ENCODE results near the gene C3. TPM values are rescaled to one million over a fixed set of nuclear protein-coding genes. Genes with fewer than 3 reads are reported as not detected.

The C3 gene
- total RNA-seq, 1 experiment from 2014 or later, result 7.0 TPM

- Histone ChIP-seq H3K79me2 (ENCODE audit: insufficient read depth, low read length) (no peaks in the 10 kb centered on the region), H3K27ac (ENCODE audit: low read depth, low read length) (no peak overlapping the region), H3K27me3 (ENCODE audit: insufficient read depth, low read length) (no peaks in the 10 kb centered on the region), H3K9me3 (ENCODE audit: control insufficient read depth in 1 of 2, insufficient read depth in 1 of 2, low read depth in 1 of 2, low read length in 2 of 2) (no peaks in the 10 kb centered on the region), H4K20me1 (ENCODE audit: insufficient read depth) (no peaks in the 10 kb centered on the region), H3K4me1 (ENCODE audit: control insufficient read depth in 1 of 2, insufficient read depth in 2 of 2, low read length in 2 of 2) (peaks cover 13 to 30% of the 10 kb centered on the region in 2 experiments; a peak in 3 of 4 replicates), H3K36me3 (ENCODE audit: control insufficient read depth in 1 of 2, insufficient read depth in 2 of 2, low read length in 2 of 2) (no peaks in the 10 kb centered on the region), H3K4me2 (ENCODE audit: low read length) (no peak overlapping the region), H2AFZ (ENCODE audit: low read depth, low read length, poor library complexity, severe bottlenecking) (no peak overlapping the region), H3K4me3 (replicated peaks in 1 of 2; ENCODE audit: low read depth in 1 of 2, low read length in 2 of 2) (no peak overlapping the region), H3K9me2 (ENCODE audit: insufficient read depth) (no peaks in the 10 kb centered on the region), H3K9ac (ENCODE audit: low read length) (no peak overlapping the region)
- ChIA-PET POLR2A (no interaction called here), CTCF (interaction anchor here (0.7 kb wide), 1 partner anchor 78 kb away, joined by 3 read pairs; no protein-coding TSS in a partner anchor), RAD21 (ENCODE audit: low non-redundant PET in 1 of 2, low total read pairs in 2 of 2, uncharacterized antibody in 2 of 2, unreplicated experiment in 2 of 2) (no interaction called here)
- TF ChIP-seq POLR2AphosphoS5 (IDR thresholded peaks at IDR 0.05; ENCODE audit: low read depth, low read length), result no peak
- no peak for TF ChIP-seq FOSL1 (IDR thresholded peaks at IDR 0.05; ENCODE audit: low read depth)
- intact Hi-C loops (cut with micrococcal nuclease), result no loop called here
- ATAC-seq (no peak), DNase-seq (ENCODE audit: low read depth, low spot score) (no peak)
- no TSS peak for BruUV-seq (replicated peaks)
Measured at GRCh38 chr19:6721138-6721474, 656 bp upstream of the C3 start.

DNA sequence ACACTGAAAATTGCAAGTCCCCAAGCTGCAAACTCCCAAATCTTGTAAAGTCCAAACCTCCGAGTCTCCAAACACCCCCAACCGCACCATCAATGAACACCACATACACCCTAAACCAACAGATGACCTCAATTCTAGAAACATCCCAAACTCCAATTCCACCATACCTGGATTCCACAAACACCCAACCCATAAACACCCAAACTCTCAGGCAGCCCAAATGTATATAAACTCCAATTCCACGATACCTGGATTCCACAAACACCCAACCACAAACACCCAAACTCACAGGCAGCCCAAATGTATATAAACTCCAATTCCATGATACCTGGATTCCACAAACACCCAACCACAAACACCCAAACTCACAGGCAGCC, 470 bp downstream of the C3 start:
- Histone ChIP-seq H4K20me1 (ENCODE audit: insufficient read depth) (no peaks in the 10 kb centered on the region), H3K9me2 (ENCODE audit: insufficient read depth) (no peaks in the 10 kb centered on the region), H3K36me3 (ENCODE audit: control insufficient read depth in 1 of 2, insufficient read depth in 2 of 2, low read length in 2 of 2) (no peaks in the 10 kb centered on the region), H2AFZ (ENCODE audit: low read depth, low read length, poor library complexity, severe bottlenecking) (no peak overlapping the region), H3K79me2 (ENCODE audit: insufficient read depth, low read length) (no peaks in the 10 kb centered on the region), H3K9ac (ENCODE audit: low read length) (no peak overlapping the region), H3K4me3 (replicated peaks in 1 of 2; ENCODE audit: low read depth in 1 of 2, low read length in 2 of 2) (no peak overlapping the region), H3K4me1 (ENCODE audit: control insufficient read depth in 1 of 2, insufficient read depth in 2 of 2, low read length in 2 of 2) (peaks cover 13 to 30% of the 10 kb centered on the region in 2 experiments; a peak in 3 of 4 replicates), H3K4me2 (ENCODE audit: low read length) (no peak overlapping the region), H3K9me3 (ENCODE audit: control insufficient read depth in 1 of 2, insufficient read depth in 1 of 2, low read depth in 1 of 2, low read length in 2 of 2) (no peaks in the 10 kb centered on the region), H3K27me3 (ENCODE audit: insufficient read depth, low read length) (no peaks in the 10 kb centered on the region), H3K27ac (ENCODE audit: low read depth, low read length) (no peak overlapping the region)
- ChIA-PET POLR2A (no interaction called here), CTCF (no interaction called here), RAD21 (ENCODE audit: low non-redundant PET in 1 of 2, low total read pairs in 2 of 2, uncharacterized antibody in 2 of 2, unreplicated experiment in 2 of 2) (no interaction called here)
- BruUV-seq (replicated peaks), result no TSS peak
- intact Hi-C loops (cut with micrococcal nuclease), result loop anchor here (2.0 kb wide), 1 partner anchor 203 kb away; no protein-coding TSS in a partner anchor
- no peak for DNase-seq (ENCODE audit: low read depth, low spot score)
- ATAC-seq, result no peak
- no peak for TF ChIP-seq CTCF (IDR thresholded peaks at IDR 0.05 in 2 of 3, conservative IDR thresholded peaks at IDR 0.05 in 1 of 3; ENCODE audit: borderline replicate concordance in 1 of 3, insufficient read depth in 1 of 3, low read depth in 2 of 3, low read length in 2 of 3)
- TF ChIP-seq EZH2phosphoT487 (IDR thresholded peaks at IDR 0.05; ENCODE audit: borderline replicate concordance), result no peak
- TF ChIP-seq FOSL1 (IDR thresholded peaks at IDR 0.05; ENCODE audit: low read depth), result no peak
- TF ChIP-seq, protein P1, sequence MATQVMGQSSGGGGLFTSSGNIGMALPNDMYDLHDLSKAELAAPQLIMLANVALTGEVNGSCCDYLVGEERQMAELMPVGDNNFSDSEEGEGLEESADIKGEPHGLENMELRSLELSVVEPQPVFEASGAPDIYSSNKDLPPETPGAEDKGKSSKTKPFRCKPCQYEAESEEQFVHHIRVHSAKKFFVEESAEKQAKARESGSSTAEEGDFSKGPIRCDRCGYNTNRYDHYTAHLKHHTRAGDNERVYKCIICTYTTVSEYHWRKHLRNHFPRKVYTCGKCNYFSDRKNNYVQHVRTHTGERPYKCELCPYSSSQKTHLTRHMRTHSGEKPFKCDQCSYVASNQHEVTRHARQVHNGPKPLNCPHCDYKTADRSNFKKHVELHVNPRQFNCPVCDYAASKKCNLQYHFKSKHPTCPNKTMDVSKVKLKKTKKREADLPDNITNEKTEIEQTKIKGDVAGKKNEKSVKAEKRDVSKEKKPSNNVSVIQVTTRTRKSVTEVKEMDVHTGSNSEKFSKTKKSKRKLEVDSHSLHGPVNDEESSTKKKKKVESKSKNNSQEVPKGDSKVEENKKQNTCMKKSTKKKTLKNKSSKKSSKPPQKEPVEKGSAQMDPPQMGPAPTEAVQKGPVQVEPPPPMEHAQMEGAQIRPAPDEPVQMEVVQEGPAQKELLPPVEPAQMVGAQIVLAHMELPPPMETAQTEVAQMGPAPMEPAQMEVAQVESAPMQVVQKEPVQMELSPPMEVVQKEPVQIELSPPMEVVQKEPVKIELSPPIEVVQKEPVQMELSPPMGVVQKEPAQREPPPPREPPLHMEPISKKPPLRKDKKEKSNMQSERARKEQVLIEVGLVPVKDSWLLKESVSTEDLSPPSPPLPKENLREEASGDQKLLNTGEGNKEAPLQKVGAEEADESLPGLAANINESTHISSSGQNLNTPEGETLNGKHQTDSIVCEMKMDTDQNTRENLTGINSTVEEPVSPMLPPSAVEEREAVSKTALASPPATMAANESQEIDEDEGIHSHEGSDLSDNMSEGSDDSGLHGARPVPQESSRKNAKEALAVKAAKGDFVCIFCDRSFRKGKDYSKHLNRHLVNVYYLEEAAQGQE (IDR thresholded peaks at IDR 0.05; ENCODE audit: low read depth), result no peak
- TF ChIP-seq EZH2 (IDR thresholded peaks at IDR 0.05), result no peak
- TF ChIP-seq, protein P2, sequence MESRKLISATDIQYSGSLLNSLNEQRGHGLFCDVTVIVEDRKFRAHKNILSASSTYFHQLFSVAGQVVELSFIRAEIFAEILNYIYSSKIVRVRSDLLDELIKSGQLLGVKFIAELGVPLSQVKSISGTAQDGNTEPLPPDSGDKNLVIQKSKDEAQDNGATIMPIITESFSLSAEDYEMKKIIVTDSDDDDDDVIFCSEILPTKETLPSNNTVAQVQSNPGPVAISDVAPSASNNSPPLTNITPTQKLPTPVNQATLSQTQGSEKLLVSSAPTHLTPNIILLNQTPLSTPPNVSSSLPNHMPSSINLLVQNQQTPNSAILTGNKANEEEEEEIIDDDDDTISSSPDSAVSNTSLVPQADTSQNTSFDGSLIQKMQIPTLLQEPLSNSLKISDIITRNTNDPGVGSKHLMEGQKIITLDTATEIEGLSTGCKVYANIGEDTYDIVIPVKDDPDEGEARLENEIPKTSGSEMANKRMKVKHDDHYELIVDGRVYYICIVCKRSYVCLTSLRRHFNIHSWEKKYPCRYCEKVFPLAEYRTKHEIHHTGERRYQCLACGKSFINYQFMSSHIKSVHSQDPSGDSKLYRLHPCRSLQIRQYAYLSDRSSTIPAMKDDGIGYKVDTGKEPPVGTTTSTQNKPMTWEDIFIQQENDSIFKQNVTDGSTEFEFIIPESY (IDR thresholded peaks at IDR 0.05; ENCODE audit: extremely low read depth, insufficient replicate concordance, low read length), result no peak
- no peak for TF ChIP-seq MAX (IDR thresholded peaks at IDR 0.05)
- TF ChIP-seq ELF1 (IDR thresholded peaks at IDR 0.05; ENCODE audit: borderline replicate concordance, low read depth), result no peak
- no peak for TF ChIP-seq SP1 (IDR thresholded peaks at IDR 0.05; ENCODE audit: low read depth)
- no peak for TF ChIP-seq YY1 (IDR thresholded peaks at IDR 0.05; ENCODE audit: extremely low read depth, insufficient replicate concordance, low read depth, low read length)
- TF ChIP-seq CEBPB (IDR thresholded peaks at IDR 0.05; ENCODE audit: low read depth), result no peak
- no peak for TF ChIP-seq SRF (IDR thresholded peaks at IDR 0.05; ENCODE audit: low read depth)
